T-helper 1 cell treated with Interleukin-12 subunit alpha and Interleukin-12 subunit beta and Interleukin-4 antibody, amounts not matched to agents 30 μg/mL and 1 μg/mL, for 36 hours (primary cell): ENCODE results near the gene P2RY1.
A peak's percentile ranks its signal among the peaks of the same experiment; 100 is the strongest.
"Not testable (repeated sequence)": the region's sequence is repeated elsewhere in the genome, so short reads cannot be mapped to it uniquely, and the experiment has no call there.

Experiments used
- H3K27ac Mint-ChIP-seq: one replicate; pipeline ENCODE4 v1.8.0; 2021; ENCODE audit warnings: mild to moderate bottlenecking, mixed read lengths
- H3K27me3 Mint-ChIP-seq: one replicate; pipeline ENCODE4 v1.8.0; 2021; ENCODE audit warnings: low read depth, mixed read lengths
- H3K36me3 Mint-ChIP-seq: one replicate; pipeline ENCODE4 v1.8.0; 2021; ENCODE audit warnings: low read depth, mixed read lengths
- H3K4me1 Mint-ChIP-seq: one replicate; pipeline ENCODE4 v1.8.0; 2021; ENCODE audit warnings: low read depth, mixed read lengths
- H3K4me3 Mint-ChIP-seq: one replicate; pipeline ENCODE4 v1.8.0; 2021; ENCODE audit warnings: mild to moderate bottlenecking, moderate library complexity, mixed read lengths
- H3K9me3 Mint-ChIP-seq: one replicate; pipeline ENCODE4 v1.8.0; 2021; ENCODE audit warnings: mixed read lengths

The P2RY1 gene

GRCh38 chr3:152828075-152828840 is 6.7 kb upstream of the P2RY1 start:
- H3K27ac Mint-ChIP-seq: no peak overlapping the region
- H3K27me3 Mint-ChIP-seq: peaks cover 17% of the 10 kb centered on the region
- no peak overlapping the region for H3K4me3 Mint-ChIP-seq
- no peaks in the 10 kb centered on the region for H3K36me3 Mint-ChIP-seq
- H3K4me1 Mint-ChIP-seq: no peaks in the 10 kb centered on the region
- no peaks in the 10 kb centered on the region for H3K9me3 Mint-ChIP-seq

GRCh38 chr3:152830245-152830644 is 4.7 kb upstream of the P2RY1 start:
- Mint-ChIP-seq H3K27me3 (peaks cover 29% of the 10 kb centered on the region), H3K4me1 (peaks cover 6% of the 10 kb centered on the region), H3K27ac (no peak overlapping the region), H3K4me3 (no peak overlapping the region), H3K36me3 (no peaks in the 10 kb centered on the region), H3K9me3 (no peaks in the 10 kb centered on the region)

GRCh38 chr3:152832046-152832445 is 2.9 kb upstream of the P2RY1 start:
- peaks cover 45% of the 10 kb centered on the region for H3K27me3 Mint-ChIP-seq
- H3K36me3 Mint-ChIP-seq: no peaks in the 10 kb centered on the region
- H3K9me3 Mint-ChIP-seq: no peaks in the 10 kb centered on the region
- H3K27ac Mint-ChIP-seq: no peak overlapping the region
- peaks cover 11% of the 10 kb centered on the region for H3K4me1 Mint-ChIP-seq
- no peak overlapping the region for H3K4me3 Mint-ChIP-seq

GRCh38 chr3:152833089-152833488 is 1.8 kb upstream of the P2RY1 start:
- Mint-ChIP-seq H3K4me1 (peaks cover 11% of the 10 kb centered on the region), H3K27me3 (peaks cover 53% of the 10 kb centered on the region), H3K27ac (no peak overlapping the region), H3K9me3 (no peaks in the 10 kb centered on the region), H3K36me3 (peaks cover 2% of the 10 kb centered on the region), H3K4me3 (peak overlapping the region; percentile 21)

GRCh38 chr3:152834191-152834775 is 648 bp upstream of the P2RY1 start:
- Mint-ChIP-seq H3K9me3 (no peaks in the 10 kb centered on the region), H3K4me1 (peaks cover 11% of the 10 kb centered on the region), H3K4me3 (peak overlapping the region; percentile 83), H3K36me3 (peaks cover 2% of the 10 kb centered on the region), H3K27me3 (peaks cover 61% of the 10 kb centered on the region), H3K27ac (no peak overlapping the region)

- Mint-ChIP-seq H3K4me1 (peaks cover 11% of the 10 kb centered on the region), H3K9me3 (no peaks in the 10 kb centered on the region)
These were observed 721 bp downstream of the P2RY1 start for GRCh38 chr3:152835601-152836102.

GRCh38 chr3:152836269-152836668 is 1.3 kb downstream of the P2RY1 start:
- Mint-ChIP-seq H3K9me3 (no peaks in the 10 kb centered on the region), H3K36me3 (peaks cover 2% of the 10 kb centered on the region), H3K27me3 (peaks cover 51% of the 10 kb centered on the region), H3K4me1 (peaks cover 11% of the 10 kb centered on the region), H3K4me3 (peak overlapping the region; percentile 63), H3K27ac (no peak overlapping the region)

More at GRCh38 chr3:152835601-152836102, 721 bp downstream of the P2RY1 start:
- H3K4me3 Mint-ChIP-seq: peak overlapping the region; percentile 63
- H3K27me3 Mint-ChIP-seq: peaks cover 56% of the 10 kb centered on the region
- H3K36me3 Mint-ChIP-seq: peaks cover 2% of the 10 kb centered on the region
- no peak overlapping the region for H3K27ac Mint-ChIP-seq

- Mint-ChIP-seq H3K9me3 (no peaks in the 10 kb centered on the region), H3K27ac (no peak overlapping the region), H3K27me3 (peaks cover 38% of the 10 kb centered on the region), H3K4me3 (no peak overlapping the region), H3K36me3 (peaks cover 2% of the 10 kb centered on the region), H3K4me1 (peaks cover 7% of the 10 kb centered on the region)
These were observed 4.6 kb downstream of the P2RY1 start for GRCh38 chr3:152839511-152839910.

GRCh38 chr3:152841131-152841530 is 6.2 kb downstream of the P2RY1 start:
- peaks cover 2% of the 10 kb centered on the region for H3K4me1 Mint-ChIP-seq
- H3K9me3 Mint-ChIP-seq: no peaks in the 10 kb centered on the region
- peaks cover 25% of the 10 kb centered on the region for H3K27me3 Mint-ChIP-seq
- H3K27ac Mint-ChIP-seq: no peak overlapping the region
- peaks cover 2% of the 10 kb centered on the region for H3K36me3 Mint-ChIP-seq
- H3K4me3 Mint-ChIP-seq: no peak overlapping the region

- H3K9me3 Mint-ChIP-seq: no peaks in the 10 kb centered on the region
- peaks cover 2% of the 10 kb centered on the region for H3K36me3 Mint-ChIP-seq
- H3K27ac Mint-ChIP-seq: no peak overlapping the region
- no peak overlapping the region for H3K4me3 Mint-ChIP-seq
- H3K27me3 Mint-ChIP-seq: peaks cover 12% of the 10 kb centered on the region
- no peaks in the 10 kb centered on the region for H3K4me1 Mint-ChIP-seq
These were observed 7.5 kb downstream of the P2RY1 start for GRCh38 chr3:152842413-152842812.

- no peaks in the 10 kb centered on the region for H3K36me3 Mint-ChIP-seq
- H3K4me3 Mint-ChIP-seq: no peak overlapping the region
- H3K27ac Mint-ChIP-seq: no peak overlapping the region
These were observed 9.0 kb downstream of the P2RY1 start for GRCh38 chr3:152843955-152844354.

GRCh38 chr3:152846572-152847202 is 11.8 kb downstream of the P2RY1 start:
- not testable (repeated sequence) for H3K9me3 Mint-ChIP-seq, H3K4me1 Mint-ChIP-seq, H3K4me3 Mint-ChIP-seq, H3K27me3 Mint-ChIP-seq, H3K27ac Mint-ChIP-seq, H3K36me3 Mint-ChIP-seq

More at GRCh38 chr3:152843955-152844354, 9.0 kb downstream of the P2RY1 start:
- H3K27me3 Mint-ChIP-seq: peaks cover 3% of the 10 kb centered on the region
- peaks cover 7% of the 10 kb centered on the region for H3K9me3 Mint-ChIP-seq
- no peaks in the 10 kb centered on the region for H3K4me1 Mint-ChIP-seq

- H3K27ac Mint-ChIP-seq, H3K36me3 Mint-ChIP-seq, H3K4me3 Mint-ChIP-seq, H3K27me3 Mint-ChIP-seq, H3K4me1 Mint-ChIP-seq, H3K9me3 Mint-ChIP-seq: not testable (repeated sequence)
These were observed 12.7 kb downstream of the P2RY1 start for GRCh38 chr3:152847599-152847998.

- no peak overlapping the region for H3K27ac Mint-ChIP-seq
- H3K4me1 Mint-ChIP-seq: no peaks in the 10 kb centered on the region
- H3K9me3 Mint-ChIP-seq: peaks cover 7% of the 10 kb centered on the region
- H3K36me3 Mint-ChIP-seq: no peaks in the 10 kb centered on the region
- no peaks in the 10 kb centered on the region for H3K27me3 Mint-ChIP-seq
- H3K4me3 Mint-ChIP-seq: no peak overlapping the region
These were observed 15.2 kb downstream of the P2RY1 start for GRCh38 chr3:152849996-152850578.
